NCI-H1694 treated with DMSO at 0.1 percent for 48 hours (cell line): Measurements from ENCODE around the gene FAM25G.

ENCODE experiments used
- DNase-seq: peaks from one replicate; lab custom pipeline; 2025; lab: John Stamatoyannopoulos, UW

Gene FAM25G

GRCh38 chr10:47449102-47449978, 42.2 kb downstream of the FAM25G start:
- DNase-seq, result no peak

- DNase-seq, result no peak
Observed at GRCh38 chr10:47447705-47448104, 43.8 kb downstream of the FAM25G start.

- DNase-seq, result no peak
Observed at GRCh38 chr10:47447209-47447608, 44.3 kb downstream of the FAM25G start.

- no peak for DNase-seq
Observed at GRCh38 chr10:47445720-47446119, 45.8 kb downstream of the FAM25G start.

GRCh38 chr10:47444047-47444446, 47.5 kb downstream of the FAM25G start:
- DNase-seq, result no peak

GRCh38 chr10:47443145-47443544, 48.4 kb downstream of the FAM25G start:
- DNase-seq, result no peak

GRCh38 chr10:47442351-47442750, 49.1 kb downstream of the FAM25G start:
- DNase-seq, result no peak

- no peak for DNase-seq
Observed at GRCh38 chr10:47441938-47442337, 49.6 kb downstream of the FAM25G start.

GRCh38 chr10:47440207-47440606, 51.3 kb downstream of the FAM25G start:
- no peak for DNase-seq

- DNase-seq, result no peak
Observed at GRCh38 chr10:47438857-47439474, 52.5 kb downstream of the FAM25G start.
